GM21723 (cell line): ENCODE results near the gene CC2D1A.
A peak's percentile ranks its signal among the peaks of the same experiment; 100 is the strongest.

ENCODE experiments used
- ATAC-seq: cut with Tn5 transposase; IDR thresholded peaks from one replicate; pipeline ENCODE4 v1.9.1; 2021; ENCODE audit warnings: mild to moderate bottlenecking, moderate library complexity; ENCODE audit not compliant: unreplicated experiment

CC2D1A gene

GRCh38 chr19:13932911-13933393 lies 27.0 kb downstream of the CC2D1A start:
- no peak for ATAC-seq

GRCh38 chr19:13934785-13935109 lies 28.7 kb downstream of the CC2D1A start:
- no peak for ATAC-seq

DNA sequence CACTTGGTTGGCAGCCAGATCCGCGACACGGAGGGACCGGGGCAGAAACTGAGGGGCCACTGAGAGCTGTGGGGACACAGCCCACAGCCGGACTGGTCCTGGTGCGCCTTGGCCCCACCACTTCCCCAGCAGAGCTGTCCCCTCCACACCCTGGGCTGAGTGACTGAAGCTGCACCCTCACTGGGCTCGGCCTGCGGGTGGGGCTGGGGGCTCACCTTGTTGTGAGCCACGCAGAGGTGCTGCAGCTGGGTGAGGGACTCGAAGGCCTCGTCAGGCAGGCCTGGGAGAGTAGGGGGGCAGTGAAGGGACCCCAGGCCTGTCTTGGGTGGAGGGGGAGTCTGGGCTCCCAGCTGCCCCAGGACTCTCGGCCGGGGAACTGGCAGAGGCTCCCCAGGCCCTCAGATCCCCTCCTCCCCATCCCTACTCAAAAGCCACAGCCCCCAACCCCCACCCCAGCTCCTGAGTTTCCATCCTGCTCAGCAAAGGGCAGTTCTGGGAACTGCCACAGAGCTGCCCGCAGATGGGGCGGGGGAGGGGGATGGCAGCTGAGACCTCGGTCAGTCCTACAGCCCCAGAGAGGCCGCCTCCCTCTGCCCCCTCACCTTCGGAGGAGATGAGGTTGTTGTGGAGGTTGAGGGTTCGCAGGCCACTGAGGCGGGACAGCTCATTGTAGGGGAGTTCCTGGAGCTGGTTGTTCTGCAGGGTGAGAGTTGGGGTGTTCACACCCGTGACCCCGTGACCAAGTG lies 29.9 kb downstream of the CC2D1A start:
- ATAC-seq: no peak

GRCh38 chr19:13937479-13938300 lies 31.7 kb downstream of the CC2D1A start:
- no peak for ATAC-seq

DNA sequence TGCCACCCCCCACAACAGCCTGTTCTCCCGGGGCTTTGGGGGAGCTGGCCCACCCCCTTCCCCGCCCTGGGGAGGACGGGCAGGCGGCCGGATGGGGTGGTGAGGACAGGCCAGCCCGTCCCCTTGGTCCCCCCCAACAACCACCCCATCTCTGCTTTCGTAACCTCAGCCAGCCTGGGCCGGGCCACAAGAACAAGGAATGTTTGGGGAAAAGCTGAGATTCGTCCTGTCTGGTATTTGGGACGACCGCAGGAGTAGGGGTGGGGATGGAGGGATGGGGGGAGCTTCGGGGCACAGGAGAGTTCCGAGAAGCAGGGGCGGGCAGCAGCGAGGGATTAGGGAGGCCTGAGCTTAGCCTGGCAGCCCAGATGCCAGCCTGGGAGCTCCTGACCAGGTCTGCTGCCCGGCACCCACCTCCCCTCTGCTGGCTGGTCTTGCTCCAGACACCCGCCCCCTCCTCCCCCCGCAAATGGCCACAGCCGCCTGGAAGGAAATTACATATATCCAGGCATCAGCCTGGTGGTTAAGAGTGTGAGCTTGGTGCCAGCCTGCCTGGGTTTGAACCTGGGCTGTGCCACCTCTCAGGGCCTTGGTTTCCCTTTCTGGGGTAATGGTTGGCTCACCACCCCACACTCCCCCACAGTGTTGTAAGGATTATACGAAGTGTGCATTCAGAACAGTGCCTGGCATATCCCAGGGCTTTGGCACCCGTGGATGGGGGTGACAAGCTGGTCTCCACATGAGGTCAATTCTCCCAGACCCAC lies 32.5 kb downstream of the CC2D1A start, which contains the start of gene PODNL1:
TSS of gene PODNL1 (minus strand) at position 117 of the 764 bp plus-strand sequence. CDS start 236 bp downstream, outside the sequence.
- no peak for ATAC-seq

GRCh38 chr19:13942023-13942684 lies 36.2 kb downstream of the CC2D1A start:
- ATAC-seq: no peak

DNA sequence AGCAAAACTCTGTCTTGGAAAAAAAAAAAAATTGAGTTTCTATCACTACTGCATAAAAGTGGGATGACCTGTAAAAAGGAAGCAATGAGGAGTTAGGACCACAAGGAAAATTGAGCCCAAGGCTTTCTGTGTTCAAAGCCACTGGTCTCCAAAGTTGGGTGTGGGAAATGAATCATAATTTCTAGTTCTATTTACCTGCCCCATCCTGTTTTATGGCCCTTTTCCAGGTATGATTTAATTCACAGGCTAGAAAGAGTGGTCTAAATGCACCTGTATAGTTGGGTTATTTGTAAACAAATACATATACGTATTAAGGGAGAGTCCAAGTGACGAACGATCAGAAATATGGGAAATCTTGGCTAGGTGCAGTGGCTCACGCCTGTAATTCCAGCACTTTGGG lies 40.4 kb downstream of the CC2D1A start:
- ATAC-seq: no peak

DNA sequence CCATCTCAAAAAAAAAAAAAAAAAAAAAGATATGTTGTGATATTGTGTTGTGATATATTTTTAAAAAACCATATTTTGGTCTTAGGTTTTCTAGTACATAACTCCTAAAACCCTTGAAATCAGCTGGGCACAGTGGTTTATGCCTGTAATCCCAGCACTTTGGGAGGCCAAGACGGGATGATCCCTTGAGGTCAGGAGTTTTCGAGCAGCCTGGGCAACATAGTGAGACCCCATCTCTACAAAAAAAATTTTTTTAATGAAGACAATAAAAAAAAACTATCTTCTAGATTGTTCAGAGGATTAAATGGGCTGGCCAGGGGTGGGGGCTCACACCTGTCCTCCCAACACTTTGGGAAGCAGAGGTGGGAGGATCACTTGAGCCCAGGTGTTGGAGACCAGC lies 45.0 kb downstream of the CC2D1A start:
- no peak for ATAC-seq

GRCh38 chr19:13951799-13952153 lies 45.8 kb downstream of the CC2D1A start:
- ATAC-seq: peak; percentile 2

GRCh38 chr19:13952154-13952930 lies 46.3 kb downstream of the CC2D1A start, which contains the start of gene DCAF15:
Gene DCAF15, plus strand, starts transcription at chr19:13952509. Its CDS starts 4 bp downstream, at chr19:13952513.
- peak; percentile 95 for ATAC-seq

DNA sequence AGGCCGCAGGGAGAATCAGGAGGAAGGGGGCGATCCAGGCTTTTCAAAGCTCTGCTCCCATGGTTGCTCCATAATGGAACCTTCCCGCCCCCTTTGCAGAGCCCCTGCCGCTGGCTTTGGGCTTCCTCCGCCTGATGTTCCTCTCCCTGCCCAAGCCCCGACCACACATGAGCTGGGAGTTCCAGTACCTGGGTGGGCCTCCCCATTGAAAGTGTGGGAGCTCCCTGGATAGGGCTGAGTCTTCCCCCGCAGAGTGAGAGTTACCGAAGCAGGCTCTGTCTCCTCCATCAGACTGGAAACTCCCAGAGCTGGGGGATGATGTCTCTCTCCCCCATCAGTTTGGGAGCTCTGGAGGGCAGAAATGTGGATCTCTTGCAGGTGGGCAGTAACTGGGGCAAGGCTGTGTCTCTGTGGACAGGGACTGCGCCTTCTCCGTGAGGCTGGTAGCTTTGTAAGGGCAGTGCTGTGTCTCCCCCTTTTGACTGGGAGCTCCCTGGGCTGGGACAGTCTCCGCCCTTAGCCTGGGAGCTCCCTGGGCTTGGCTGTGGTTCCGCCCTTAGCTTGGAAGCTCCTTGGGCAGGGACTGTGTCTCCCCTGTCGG lies 47.0 kb downstream of the CC2D1A start:
- ATAC-seq: no peak

- ATAC-seq: no peak
Measured at GRCh38 chr19:13954185-13954584, 48.2 kb downstream of the CC2D1A start.

DNA sequence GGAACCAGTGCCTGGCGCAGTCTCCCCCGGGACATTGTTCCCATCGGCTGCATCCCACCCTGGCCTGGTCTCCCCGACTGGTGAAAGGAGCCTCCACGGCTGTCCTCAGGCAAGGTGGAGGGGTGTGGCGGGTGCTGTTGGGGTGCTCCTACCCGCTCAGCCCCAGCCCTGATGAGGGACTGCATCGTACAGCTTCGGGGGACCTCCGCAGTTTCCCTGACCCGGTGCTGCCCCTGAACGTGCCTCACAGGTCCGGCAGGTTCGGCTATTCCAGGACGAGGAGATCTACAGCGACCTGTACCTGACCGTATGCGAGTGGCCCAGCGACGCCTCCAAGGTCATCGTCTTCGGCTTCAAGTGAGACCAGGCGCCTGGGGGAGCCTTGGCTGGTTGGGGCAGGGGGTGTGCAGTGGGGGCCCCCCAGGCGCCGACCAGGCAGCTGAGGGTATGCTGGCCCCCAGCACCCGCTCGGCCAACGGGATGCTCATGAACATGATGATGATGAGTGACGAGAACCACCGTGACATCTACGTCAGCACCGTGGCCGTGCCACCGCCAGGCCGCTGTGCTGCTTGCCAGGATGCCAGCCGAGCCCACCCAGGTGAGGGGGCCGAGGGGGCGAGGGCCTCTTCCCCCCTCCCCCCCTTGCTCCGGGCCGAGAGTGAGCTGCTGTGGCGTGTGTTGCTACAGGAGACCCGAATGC lies 49.8 kb downstream of the CC2D1A start:
- no peak for ATAC-seq

GRCh38 chr19:13956365-13956744 lies 50.4 kb downstream of the CC2D1A start:
- ATAC-seq: no peak

- ATAC-seq: no peak
Measured at GRCh38 chr19:13957051-13957450, 51.0 kb downstream of the CC2D1A start.

GRCh38 chr19:13958043-13958442 lies 52.0 kb downstream of the CC2D1A start:
- ATAC-seq: no peak

GRCh38 chr19:13959141-13959961 lies 53.4 kb downstream of the CC2D1A start:
- ATAC-seq: no peak
